ENCODE data around the gene PTPN4. TPM values are rescaled to one million over a fixed set of nuclear protein-coding genes. Genes with fewer than 3 reads are reported as not detected.

Gene PTPN4
- total and polyA plus RNA-seq, 2 experiments from 2014 or later, result 19.8 to 24.3 TPM

DNA sequence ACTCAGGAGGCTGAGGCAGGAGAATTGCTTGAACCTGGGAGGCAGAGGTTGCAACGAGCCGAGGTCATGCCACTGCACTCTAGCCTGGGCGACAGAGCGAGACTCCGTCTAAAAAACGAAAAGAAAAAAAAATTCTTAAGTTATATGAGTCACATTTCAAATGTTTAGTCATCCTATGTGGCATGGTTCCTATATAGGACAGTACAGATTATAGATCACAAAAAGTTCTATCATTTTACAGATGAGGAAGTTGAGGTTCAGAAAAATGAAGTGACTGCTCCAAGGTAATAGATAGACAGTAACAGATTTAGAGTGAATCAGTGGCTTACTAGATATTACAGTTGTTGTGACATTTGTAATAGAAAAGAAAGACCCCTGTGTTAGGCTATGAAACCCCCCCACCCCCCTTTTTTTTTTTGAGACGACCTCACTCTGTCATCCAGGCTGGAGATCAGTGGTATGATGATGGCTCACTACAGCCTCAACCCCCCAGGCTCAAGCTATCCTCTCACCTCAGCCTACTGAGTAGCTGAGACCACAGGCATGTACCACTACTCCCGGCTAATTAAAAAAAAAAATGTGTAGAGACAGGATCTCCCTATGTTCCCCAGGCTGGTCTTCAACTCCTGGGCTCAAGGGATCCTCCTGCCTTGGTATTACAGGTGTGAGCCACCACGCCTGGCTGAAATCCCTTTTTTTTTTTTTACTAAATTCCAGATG, 22.7 kb downstream of the PTPN4 start:
- in situ Hi-C loops (cut with MboI), result no loop called here

GRCh38 chr2:119784876-119785275, 25.2 kb downstream of the PTPN4 start:
- Histone ChIP-seq H3K27ac (no peak overlapping the region), H2AFZ (no peak overlapping the region), H3K4me2 (ENCODE audit: unreplicated experiment) (no peak overlapping the region), H3K4me1 (ENCODE audit: insufficient read depth) (no peaks in the 10 kb centered on the region), H3K27me3 (replicated peaks; ENCODE audit: insufficient read depth) (no peaks in the 10 kb centered on the region), H4K20me1 (ENCODE audit: insufficient read depth) (no peaks in the 10 kb centered on the region), H3K9ac (no peak overlapping the region), H3K9me3 (ENCODE audit: low read depth) (no peaks in the 10 kb centered on the region), H3K9me2 (ENCODE audit: insufficient read depth) (no peaks in the 10 kb centered on the region), H3K36me3 (ENCODE audit: low read depth) (no peaks in the 10 kb centered on the region), H3F3A (ENCODE audit: insufficient read depth) (no peaks in the 10 kb centered on the region), H3K4me3 (no peak overlapping the region), H3K79me2 (ENCODE audit: insufficient read depth) (peaks cover 78% of the 10 kb centered on the region)
- DNase-seq, result no peak
- 78 to 81% methylated on average over 5 of the region's 5 CpGs for WGBS, 2 experiments (ENCODE audit: low coverage in 1 of 2, low lambda C conversion rate in 2 of 2, missing lambda C conversion rate in 2 of 2)
- TF ChIP-seq EZH2phosphoT487 (IDR thresholded peaks at IDR 0.05; ENCODE audit: insufficient read depth, low read depth), result no peak
- no peak for TF ChIP-seq EZH2 (IDR thresholded peaks at IDR 0.05; ENCODE audit: insufficient read depth, poor library complexity, severe bottlenecking)
- in situ Hi-C loops (cut with MboI), result no loop called here

More for the DNA sequence above, 22.7 kb downstream of the PTPN4 start:
- Histone ChIP-seq H3K9me3 (ENCODE audit: low read depth) (no peaks in the 10 kb centered on the region), H3K9ac (no peak overlapping the region), H3K4me1 (ENCODE audit: insufficient read depth) (no peaks in the 10 kb centered on the region), H3K9me2 (ENCODE audit: insufficient read depth) (no peaks in the 10 kb centered on the region), H3K27ac (no peak overlapping the region), H3K4me3 (no peak overlapping the region), H3F3A (ENCODE audit: insufficient read depth) (no peaks in the 10 kb centered on the region), H3K36me3 (ENCODE audit: low read depth) (no peaks in the 10 kb centered on the region), H3K4me2 (ENCODE audit: unreplicated experiment) (no peak overlapping the region), H3K79me2 (ENCODE audit: insufficient read depth) (peaks cover 74% of the 10 kb centered on the region), H2AFZ (no peak overlapping the region), H4K20me1 (ENCODE audit: insufficient read depth) (no peaks in the 10 kb centered on the region), H3K27me3 (replicated peaks; ENCODE audit: insufficient read depth) (no peaks in the 10 kb centered on the region)
- DNase-seq, result no peak
- TF ChIP-seq EZH2phosphoT487 (IDR thresholded peaks at IDR 0.05; ENCODE audit: insufficient read depth, low read depth), result no peak
- no peak for TF ChIP-seq EZH2 (IDR thresholded peaks at IDR 0.05; ENCODE audit: insufficient read depth, poor library complexity, severe bottlenecking)
- 83 to 85% methylated on average over 9 of the region's 9 CpGs for WGBS, 2 experiments (ENCODE audit: low coverage in 1 of 2, low lambda C conversion rate in 2 of 2, missing lambda C conversion rate in 2 of 2)

GRCh38 chr2:119786295-119786694, 26.6 kb downstream of the PTPN4 start:
- TF ChIP-seq EZH2 (IDR thresholded peaks at IDR 0.05; ENCODE audit: insufficient read depth, poor library complexity, severe bottlenecking), result no peak
- TF ChIP-seq EZH2phosphoT487 (IDR thresholded peaks at IDR 0.05; ENCODE audit: insufficient read depth, low read depth), result no peak
- WGBS, 2 experiments (ENCODE audit: low coverage in 1 of 2, low lambda C conversion rate in 2 of 2, missing lambda C conversion rate in 2 of 2), result 96 to 100% methylated on average over 1 of the region's 1 CpG
- Histone ChIP-seq H3K36me3 (ENCODE audit: low read depth) (peaks cover 3% of the 10 kb centered on the region; the same call in 1 of the 2 replicates), H4K20me1 (ENCODE audit: insufficient read depth) (no peaks in the 10 kb centered on the region), H3K27ac (no peak overlapping the region), H3K9me2 (ENCODE audit: insufficient read depth) (no peaks in the 10 kb centered on the region), H3K27me3 (replicated peaks; ENCODE audit: insufficient read depth) (no peaks in the 10 kb centered on the region), H3F3A (ENCODE audit: insufficient read depth) (no peaks in the 10 kb centered on the region), H3K9ac (no peak overlapping the region), H3K9me3 (ENCODE audit: low read depth) (no peaks in the 10 kb centered on the region), H3K4me2 (ENCODE audit: unreplicated experiment) (no peak overlapping the region), H2AFZ (no peak overlapping the region), H3K4me3 (no peak overlapping the region), H3K4me1 (ENCODE audit: insufficient read depth) (no peaks in the 10 kb centered on the region), H3K79me2 (ENCODE audit: insufficient read depth) (peaks cover 86% of the 10 kb centered on the region)
- in situ Hi-C loops (cut with MboI), result no loop called here
- DNase-seq, result peak; percentile 9

- Histone ChIP-seq H3K9me2 (ENCODE audit: insufficient read depth) (no peaks in the 10 kb centered on the region), H3K36me3 (ENCODE audit: low read depth) (peaks cover 3% of the 10 kb centered on the region; the same call in 1 of the 2 replicates), H3K4me2 (ENCODE audit: unreplicated experiment) (no peak overlapping the region), H3K27me3 (replicated peaks; ENCODE audit: insufficient read depth) (no peaks in the 10 kb centered on the region), H2AFZ (no peak overlapping the region), H3F3A (ENCODE audit: insufficient read depth) (no peaks in the 10 kb centered on the region), H4K20me1 (ENCODE audit: insufficient read depth) (no peaks in the 10 kb centered on the region), H3K9ac (no peak overlapping the region), H3K4me3 (no peak overlapping the region), H3K27ac (no peak overlapping the region), H3K9me3 (ENCODE audit: low read depth) (no peaks in the 10 kb centered on the region), H3K4me1 (ENCODE audit: insufficient read depth) (no peaks in the 10 kb centered on the region), H3K79me2 (ENCODE audit: insufficient read depth) (peaks cover 84% of the 10 kb centered on the region)
- TF ChIP-seq EZH2 (IDR thresholded peaks at IDR 0.05; ENCODE audit: insufficient read depth, poor library complexity, severe bottlenecking) (no peak), EZH2phosphoT487 (IDR thresholded peaks at IDR 0.05; ENCODE audit: insufficient read depth, low read depth) (no peak)
- in situ Hi-C loops (cut with MboI), result no loop called here
- 64 to 67% methylated on average over 1 of the region's 1 CpG for WGBS, 2 experiments (ENCODE audit: low coverage in 1 of 2, low lambda C conversion rate in 2 of 2, missing lambda C conversion rate in 2 of 2)
- DNase-seq, result no peak
These were observed 29.0 kb downstream of the PTPN4 start for GRCh38 chr2:119788752-119789151.
